Raji (cell line): Measurements from ENCODE around the gene SEBOX.

Experiments used
- POLR2A ChIP-seq: IDR thresholded peaks from 2 replicates; pipeline ENCODE4 v1.6.1; 2011; ENCODE audit warnings: low read depth, low read length, control low read depth; ENCODE audit not compliant: insufficient read depth

Gene SEBOX

GRCh38 chr17:28365487-28365886 lies 488 bp upstream of the SEBOX start:
- no peak for TF ChIP-seq POLR2A

- no peak for TF ChIP-seq POLR2A
Measured at GRCh38 chr17:28363776-28364650, 986 bp downstream of the SEBOX start.

DNA sequence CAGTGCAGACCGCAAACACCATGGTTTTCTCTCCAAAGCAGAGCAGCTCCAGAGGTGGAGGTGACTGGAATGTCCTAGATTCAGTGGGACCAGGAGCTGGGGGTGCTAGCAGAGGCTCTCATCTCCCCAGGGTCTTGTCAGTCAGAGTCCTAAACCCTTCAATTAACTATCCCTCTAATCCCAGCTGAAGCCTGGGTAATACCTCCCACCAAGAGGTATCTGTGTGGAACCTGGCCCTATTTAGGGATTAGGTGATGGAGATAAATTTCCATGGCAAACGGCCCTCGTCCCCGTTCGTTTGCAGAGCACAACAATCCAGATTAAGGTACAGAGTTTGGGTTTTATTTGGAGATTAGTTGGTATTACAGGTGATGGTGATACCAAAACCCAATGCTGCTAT lies 1.8 kb downstream of the SEBOX start:
- no peak for TF ChIP-seq POLR2A

GRCh38 chr17:28357901-28358197 lies 7.2 kb downstream of the SEBOX start:
- TF ChIP-seq POLR2A, result no peak

GRCh38 chr17:28357061-28357900 lies 7.7 kb downstream of the SEBOX start, which contains the start of gene POLDIP2:
Gene POLDIP2, minus strand, starts transcription at chr17:28357527. Its CDS starts 79 bp downstream, at chr17:28357448.
- peak; percentile 80 for TF ChIP-seq POLR2A

- TF ChIP-seq POLR2A, result no peak
Measured at GRCh38 chr17:28350271-28350670, 14.7 kb downstream of the SEBOX start.

- TF ChIP-seq POLR2A, result no peak
Measured at GRCh38 chr17:28348979-28349378, 16.0 kb downstream of the SEBOX start.

DNA sequence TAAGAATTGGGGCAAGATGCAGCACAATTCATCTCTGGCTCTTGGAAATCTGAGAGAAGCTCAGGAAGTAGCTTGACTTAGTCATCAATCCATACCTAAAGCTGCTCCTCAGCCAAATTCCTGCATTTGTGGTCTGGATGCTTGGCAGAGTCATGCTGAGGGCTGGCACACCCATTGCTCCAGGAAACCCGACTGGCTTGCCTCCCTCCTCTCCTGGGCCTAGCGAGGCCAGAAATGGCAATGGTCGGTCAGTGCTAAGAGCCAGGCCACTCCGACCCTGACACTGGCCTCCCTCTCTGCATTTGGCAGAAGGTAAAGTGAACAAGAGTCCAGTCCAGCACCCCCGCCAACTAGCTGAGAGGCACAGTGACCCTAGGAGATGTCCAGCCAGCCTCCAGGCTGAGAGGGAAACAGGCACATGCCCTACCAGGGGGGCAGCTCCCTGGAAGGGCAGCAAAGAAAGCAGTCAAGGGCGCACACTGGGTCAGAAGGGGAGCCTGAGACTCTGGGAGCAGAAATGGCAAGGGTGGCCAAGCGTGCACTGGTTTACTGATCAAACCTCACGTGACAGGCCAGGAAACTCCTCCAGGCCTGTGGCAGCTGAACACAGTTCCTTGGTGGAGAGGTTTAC lies 17.6 kb downstream of the SEBOX start:
- no peak for TF ChIP-seq POLR2A

DNA sequence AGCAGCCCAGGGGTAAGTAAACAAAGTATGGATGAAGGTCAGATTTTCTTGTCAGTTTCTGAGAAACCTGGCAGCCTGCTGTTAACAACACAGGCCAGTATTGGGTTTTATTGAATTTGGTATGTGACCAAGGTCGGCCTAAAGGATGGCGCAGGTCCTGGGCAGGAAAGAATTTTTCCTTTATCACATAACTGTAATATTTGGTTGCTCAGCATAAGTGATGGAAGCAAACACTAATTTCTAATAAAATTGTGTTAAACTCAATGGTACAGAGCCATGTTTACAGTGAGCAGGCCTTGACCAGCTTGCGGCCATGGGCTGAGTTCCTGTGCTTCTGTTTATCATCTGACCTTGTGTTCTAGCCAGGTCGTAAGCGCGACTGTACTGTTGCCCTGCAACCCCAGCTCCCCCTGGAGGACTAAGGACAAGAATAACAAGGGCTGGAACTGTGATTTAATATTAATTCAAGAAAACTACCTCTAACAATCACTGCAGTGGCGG lies 18.2 kb downstream of the SEBOX start:
- TF ChIP-seq POLR2A, result no peak

DNA sequence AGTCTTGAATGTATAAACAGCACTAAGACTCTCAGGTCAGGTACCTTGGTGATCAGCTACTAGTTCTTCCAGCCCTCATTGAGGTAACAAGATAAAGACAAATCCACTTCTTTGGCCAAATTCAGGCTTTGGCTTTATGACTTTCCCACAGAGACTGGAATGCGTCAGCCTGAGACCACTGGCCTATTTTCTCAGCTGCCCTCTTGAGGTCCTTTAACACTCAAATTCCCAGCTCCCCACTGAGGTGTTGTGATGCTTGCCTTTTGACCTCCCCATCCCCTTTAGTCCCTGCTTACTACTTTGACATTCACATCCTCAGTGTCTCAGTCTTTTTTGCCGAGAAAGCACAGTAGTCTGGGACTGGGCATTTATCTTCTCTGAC lies 18.8 kb downstream of the SEBOX start:
- TF ChIP-seq POLR2A, result no peak

- no peak for TF ChIP-seq POLR2A
Measured at GRCh38 chr17:28345419-28346198, 19.4 kb downstream of the SEBOX start.

DNA sequence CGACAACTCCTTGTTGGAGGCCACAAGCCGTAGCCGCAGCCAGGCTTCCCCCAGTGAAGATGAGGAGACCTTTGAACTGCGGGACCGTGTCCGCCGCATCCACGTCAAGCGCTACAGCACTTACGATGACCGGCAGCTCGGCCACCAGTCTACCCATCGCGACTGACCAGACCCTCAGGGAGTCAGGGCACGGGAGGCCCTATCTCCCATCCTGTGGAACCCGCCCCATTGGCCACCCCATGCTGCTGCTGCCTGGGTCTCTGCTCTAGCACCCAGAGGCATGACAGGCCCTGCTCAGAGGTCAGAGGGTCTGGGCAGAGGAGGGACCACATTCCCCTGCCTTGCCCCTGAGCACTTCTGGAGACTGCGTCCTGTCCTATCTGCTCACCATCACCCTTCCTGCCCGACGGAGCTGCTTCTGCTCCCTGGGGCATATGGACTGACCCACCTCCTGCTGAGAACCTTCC lies 20.5 kb downstream of the SEBOX start:
- TF ChIP-seq POLR2A, result no peak

- no peak for TF ChIP-seq POLR2A
Measured at GRCh38 chr17:28344011-28344410, 21.0 kb downstream of the SEBOX start.

GRCh38 chr17:28343491-28343932 lies 21.5 kb downstream of the SEBOX start:
- TF ChIP-seq POLR2A, result 0 out of 2 replicates have a peak, but pooled peaks have one; percentile 11
